GM18505 (cell line): Measurements from ENCODE around the gene PHKG1.
"Not testable (repeated sequence)": the region's sequence is repeated elsewhere in the genome, so short reads cannot be mapped to it uniquely, and the experiment has no call there.

Experiments used
- ATAC-seq: cut with Tn5 transposase; IDR thresholded peaks from one replicate; pipeline ENCODE4 v1.9.1; 2021; ENCODE audit not compliant: unreplicated experiment
- POLR2A ChIP-seq: IDR thresholded peaks from 4 replicates; pipeline ENCODE4 v1.6.1; 2011; ENCODE audit warnings: borderline replicate concordance; ENCODE audit not compliant: insufficient read depth, insufficient read length; ENCODE audit errors: extremely low read depth

Gene PHKG1

DNA sequence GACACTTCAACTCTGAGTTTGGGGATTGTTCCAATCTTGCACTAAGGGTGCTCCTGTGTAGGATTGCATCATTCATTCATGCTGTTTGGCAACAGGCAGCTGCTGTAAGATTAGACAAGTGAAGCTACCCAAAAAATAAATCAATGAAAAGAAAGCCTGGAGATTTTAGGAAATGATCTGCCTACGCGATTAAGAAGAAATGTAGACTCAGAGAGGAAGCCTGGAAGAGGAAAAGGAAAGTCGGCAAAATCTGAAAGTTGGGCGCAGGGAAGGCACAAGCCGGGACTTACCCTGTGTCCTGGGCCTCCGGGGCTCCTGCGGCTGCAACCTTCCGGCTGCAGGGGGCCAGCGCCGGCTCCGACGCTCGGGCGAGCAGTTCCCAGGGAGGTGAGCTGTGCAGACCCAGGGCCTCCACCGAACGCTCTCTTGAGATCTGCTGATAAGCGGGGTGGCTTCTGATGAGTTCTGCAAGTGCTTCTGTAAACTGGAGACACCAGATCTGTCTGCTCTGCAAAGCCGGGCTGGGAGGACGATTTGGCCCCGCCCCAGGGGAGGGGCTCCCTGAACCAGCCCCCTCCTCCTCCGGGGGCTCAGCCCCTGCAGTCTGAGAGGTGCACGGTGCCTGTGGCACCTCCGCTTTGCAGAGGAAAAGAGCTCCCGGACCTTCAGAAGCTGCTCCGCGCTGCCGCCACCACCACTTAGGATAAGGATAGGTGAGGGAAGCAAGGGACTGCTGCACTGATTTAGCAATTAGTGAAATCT is 58.9 kb downstream of the PHKG1 start:
- TF ChIP-seq POLR2A, result peak; percentile 64
- ATAC-seq, result peak; percentile 98

DNA sequence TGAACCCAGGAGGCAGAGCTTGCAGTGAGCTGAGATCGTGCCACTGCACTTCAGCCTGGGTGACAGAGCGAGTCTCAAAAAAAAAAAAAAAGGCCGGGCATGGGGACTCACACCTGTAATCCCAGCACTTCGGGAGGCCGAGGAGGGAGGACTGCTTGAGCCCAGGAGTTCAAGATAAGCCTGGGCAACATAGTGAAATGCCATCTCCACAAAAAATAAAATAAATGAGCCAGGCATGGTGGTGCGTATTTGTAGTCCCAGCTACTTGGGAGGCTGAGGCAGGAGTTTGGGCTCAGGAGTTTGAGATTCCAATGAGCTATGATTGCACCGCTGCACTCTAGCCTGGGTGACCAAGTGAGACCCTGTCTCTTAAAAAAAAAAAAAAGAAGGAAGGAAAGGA is 60.2 kb downstream of the PHKG1 start:
- not testable (repeated sequence) for ATAC-seq

DNA sequence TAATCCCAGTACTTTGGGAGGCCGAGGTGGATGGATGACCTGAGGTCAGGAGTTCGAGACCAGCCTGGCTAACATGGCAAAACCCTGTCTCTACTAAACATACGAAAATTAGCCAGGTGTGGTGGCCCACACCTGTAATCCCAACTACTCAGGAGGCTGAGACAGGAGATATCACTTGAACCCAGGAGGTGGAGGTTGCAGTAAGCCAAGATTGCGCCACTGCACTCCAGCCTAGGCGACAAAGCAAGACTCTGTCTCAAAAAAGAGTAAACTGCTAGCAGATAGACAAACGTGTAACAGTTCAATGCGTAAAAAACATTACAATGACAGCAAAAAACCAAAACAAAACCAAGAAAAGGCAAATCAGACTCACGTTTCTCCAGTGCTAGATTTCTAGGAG is 61.2 kb downstream of the PHKG1 start:
- not testable (repeated sequence) for ATAC-seq

DNA sequence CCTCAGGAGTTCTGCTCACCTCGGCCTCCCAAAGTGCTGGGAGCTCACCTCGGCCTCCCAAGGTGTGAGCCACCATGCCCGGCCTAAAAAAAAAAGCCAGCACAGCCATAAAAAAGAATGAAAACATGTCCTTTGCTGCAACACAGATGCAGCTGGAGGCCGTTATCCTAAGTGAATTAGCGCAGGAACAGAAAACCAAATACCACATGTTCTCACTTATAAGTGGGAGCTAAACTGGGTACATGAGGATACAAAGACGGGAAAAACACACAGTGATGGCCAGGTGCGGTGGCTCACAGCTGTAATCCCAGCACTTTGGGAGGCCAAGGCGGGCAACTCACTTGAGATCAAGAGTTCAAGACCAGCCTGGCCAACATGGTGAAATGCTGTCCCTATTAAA is 62.4 kb downstream of the PHKG1 start:
- TF ChIP-seq POLR2A, result no peak
- no peak for ATAC-seq
